ENCODE data around the gene DBH. TPM values are rescaled to one million over a fixed set of nuclear protein-coding genes. Genes with fewer than 3 reads are reported as not detected.

DBH gene
- polyA plus RNA-seq, 6 donors from 2014 or later: not detected

GRCh38 chr9:133607381-133607780 lies 28.8 kb upstream of the DBH start:
- Mint-ChIP-seq H3K27ac (no peak overlapping the region), H3K4me3 (no peak overlapping the region), H3K36me3 (no peaks in the 10 kb centered on the region), H3K4me1 (peaks cover 4 to 14% (median 10%) of the 10 kb centered on the region in 3 donors), H3K9me3 (no peaks in the 10 kb centered on the region), H3K27me3 (peaks cover 53 to 77% (median 68%) of the 10 kb centered on the region in 3 donors)
- ATAC-seq (ENCODE audit: low read depth in 2 of 2) (no peak), DNase-seq (no peak)

DNA sequence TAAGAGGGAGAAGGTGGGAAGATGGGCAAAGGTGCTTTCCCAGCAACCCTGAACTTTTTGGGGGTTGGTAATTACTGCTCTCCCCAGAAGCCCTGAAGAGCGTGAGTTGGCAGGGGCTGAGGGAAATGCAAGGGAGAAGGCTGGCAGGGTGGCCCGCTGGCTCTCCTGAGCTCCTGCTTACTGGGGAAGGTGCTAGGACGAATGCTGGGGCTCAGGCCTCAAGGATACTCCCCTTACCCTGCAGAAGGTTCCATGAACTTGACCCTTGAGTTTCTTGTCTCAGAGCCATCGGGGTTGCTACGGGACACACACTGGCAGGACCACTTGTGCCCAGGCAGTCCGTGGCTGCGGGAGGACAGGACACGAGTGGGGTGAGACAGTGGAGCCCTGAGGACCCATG lies 28.2 kb upstream of the DBH start:
- Mint-ChIP-seq H3K36me3 (no peaks in the 10 kb centered on the region), H3K4me1 (peaks cover 4 to 14% (median 10%) of the 10 kb centered on the region in 3 donors), H3K27ac (no peak overlapping the region), H3K27me3 (peaks cover 54 to 80% (median 70%) of the 10 kb centered on the region in 3 donors), H3K9me3 (no peaks in the 10 kb centered on the region), H3K4me3 (no peak overlapping the region)
- ATAC-seq (ENCODE audit: low read depth in 2 of 2) (no peak), DNase-seq (no peak)

GRCh38 chr9:133608382-133608781 lies 27.8 kb upstream of the DBH start:
- DNase-seq: no peak
- no peaks in the 10 kb centered on the region for H3K36me3 Mint-ChIP-seq
- H3K4me3 Mint-ChIP-seq: no peak overlapping the region
- H3K27ac Mint-ChIP-seq: no peak overlapping the region
- no peaks in the 10 kb centered on the region for H3K9me3 Mint-ChIP-seq
- H3K27me3 Mint-ChIP-seq: peaks cover 58 to 84% (median 72%) of the 10 kb centered on the region in 3 donors
- H3K4me1 Mint-ChIP-seq: peaks cover 4 to 14% (median 10%) of the 10 kb centered on the region in 3 donors
- no peak for ATAC-seq (ENCODE audit: low read depth in 2 of 2)

- H3K36me3 Mint-ChIP-seq: no peaks in the 10 kb centered on the region
- H3K27me3 Mint-ChIP-seq: peaks cover 61 to 87% (median 72%) of the 10 kb centered on the region in 3 donors
- H3K9me3 Mint-ChIP-seq: no peaks in the 10 kb centered on the region
- peaks cover 4 to 14% (median 10%) of the 10 kb centered on the region in 3 donors for H3K4me1 Mint-ChIP-seq
- ATAC-seq (ENCODE audit: low read depth in 2 of 2) (no peak), DNase-seq (no peak)
- no peak overlapping the region for H3K27ac Mint-ChIP-seq
- H3K4me3 Mint-ChIP-seq: no peak overlapping the region
These were observed 27.3 kb upstream of the DBH start for GRCh38 chr9:133608889-133609288.

- peaks cover 3 to 8% (median 5%) of the 10 kb centered on the region in 3 donors for H3K4me1 Mint-ChIP-seq
- H3K9me3 Mint-ChIP-seq: no peaks in the 10 kb centered on the region
- peaks cover 61 to 86% (median 69%) of the 10 kb centered on the region in 3 donors for H3K27me3 Mint-ChIP-seq
- no peaks in the 10 kb centered on the region for H3K36me3 Mint-ChIP-seq
- ATAC-seq (ENCODE audit: low read depth in 2 of 2): no peak
- DNase-seq: no peak
- H3K4me3 Mint-ChIP-seq: no peak within 1 kb of the TSS
- peak within 1 kb of the TSS in 1 of 6 donors; percentile 66 for H3K27ac Mint-ChIP-seq
These were observed 26.7 kb upstream of the DBH start, which contains the start of gene FAM163B for GRCh38 chr9:133609311-133610098. TSS of gene FAM163B (minus strand) at chr9:133609389. CDS start at chr9:133580223, 29,166 bp downstream.

GRCh38 chr9:133610845-133611244 lies 25.3 kb upstream of the DBH start:
- no peak overlapping the region for H3K4me3 Mint-ChIP-seq
- peaks cover 0 to 4% (median 0%) of the 10 kb centered on the region in 3 donors for H3K4me1 Mint-ChIP-seq
- H3K36me3 Mint-ChIP-seq: no peaks in the 10 kb centered on the region
- H3K27me3 Mint-ChIP-seq: peaks cover 60 to 87% (median 70%) of the 10 kb centered on the region in 3 donors
- no peaks in the 10 kb centered on the region for H3K9me3 Mint-ChIP-seq
- no peak overlapping the region for H3K27ac Mint-ChIP-seq
- ATAC-seq (ENCODE audit: low read depth in 2 of 2) (no peak), DNase-seq (no peak)

- ATAC-seq (ENCODE audit: low read depth in 2 of 2) (no peak), DNase-seq (no peak)
- Mint-ChIP-seq H3K27me3 (peaks cover 56 to 86% (median 73%) of the 10 kb centered on the region in 3 donors), H3K9me3 (no peaks in the 10 kb centered on the region), H3K4me1 (peaks cover 0 to 4% (median 0%) of the 10 kb centered on the region in 3 donors), H3K4me3 (no peak overlapping the region), H3K27ac (no peak overlapping the region), H3K36me3 (no peaks in the 10 kb centered on the region)
These were observed 24.1 kb upstream of the DBH start for GRCh38 chr9:133612051-133612450.

DNA sequence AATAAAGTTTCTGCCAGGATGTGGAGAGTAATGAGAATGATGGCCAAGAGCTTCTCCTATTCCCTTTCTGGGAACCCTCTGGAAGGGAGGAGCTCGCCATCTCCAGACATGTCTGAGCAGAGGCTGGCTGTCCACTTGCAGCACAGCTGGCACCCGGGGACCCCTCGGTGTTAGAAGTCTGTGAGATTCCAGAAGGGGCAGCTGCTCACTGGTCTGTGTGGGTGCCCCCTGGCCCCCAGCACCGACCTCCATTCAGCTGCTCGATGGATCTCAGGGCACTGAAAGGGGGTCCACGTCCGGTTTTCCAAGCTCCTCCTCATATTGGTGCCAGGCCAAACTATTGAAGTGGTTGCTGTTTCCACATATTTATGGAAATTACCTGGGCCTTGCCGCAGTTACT lies 23.3 kb upstream of the DBH start:
- Mint-ChIP-seq H3K36me3 (no peaks in the 10 kb centered on the region), H3K27ac (no peak overlapping the region), H3K4me3 (no peak overlapping the region), H3K27me3 (peaks cover 53 to 86% (median 79%) of the 10 kb centered on the region in 3 donors), H3K9me3 (no peaks in the 10 kb centered on the region), H3K4me1 (peaks cover 0 to 4% (median 0%) of the 10 kb centered on the region in 3 donors)
- ATAC-seq (ENCODE audit: low read depth in 2 of 2): no peak
- DNase-seq: no peak

- H3K27me3 Mint-ChIP-seq: peaks cover 54 to 86% (median 79%) of the 10 kb centered on the region in 3 donors
- no peaks in the 10 kb centered on the region for H3K36me3 Mint-ChIP-seq
- no peak overlapping the region for H3K27ac Mint-ChIP-seq
- no peaks in the 10 kb centered on the region for H3K9me3 Mint-ChIP-seq
- no peak for DNase-seq
- H3K4me1 Mint-ChIP-seq: peaks cover 0 to 4% (median 0%) of the 10 kb centered on the region in 3 donors
- no peak for ATAC-seq (ENCODE audit: low read depth in 2 of 2)
- H3K4me3 Mint-ChIP-seq: no peak overlapping the region
These were observed 22.7 kb upstream of the DBH start for GRCh38 chr9:133613432-133613831.

DNA sequence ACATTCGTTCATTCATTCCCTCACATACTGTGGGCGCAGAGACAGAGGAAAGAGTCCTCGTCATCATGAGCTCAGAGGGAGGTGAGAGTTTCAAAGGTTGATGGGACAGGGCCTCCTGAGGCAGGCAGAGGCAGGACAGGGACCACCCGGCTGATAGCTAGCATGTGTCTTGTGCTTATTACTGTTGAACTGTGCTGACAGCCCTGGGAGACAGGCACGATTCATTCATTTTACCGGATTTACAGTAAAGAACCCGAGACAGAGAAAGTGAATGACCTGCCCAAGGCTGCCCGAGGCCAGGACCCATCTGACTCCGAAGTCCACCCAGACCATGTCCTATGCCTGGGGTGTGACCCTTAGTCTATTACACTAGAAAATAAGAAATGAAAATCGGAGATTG lies 22.1 kb upstream of the DBH start:
- Mint-ChIP-seq H3K27ac (no peak overlapping the region), H3K4me3 (no peak overlapping the region), H3K27me3 (peaks cover 57 to 89% (median 84%) of the 10 kb centered on the region in 3 donors), H3K4me1 (peaks cover 0 to 6% (median 0%) of the 10 kb centered on the region in 3 donors), H3K36me3 (no peaks in the 10 kb centered on the region), H3K9me3 (no peaks in the 10 kb centered on the region)
- DNase-seq (no peak), ATAC-seq (ENCODE audit: low read depth in 2 of 2) (no peak)

DNA sequence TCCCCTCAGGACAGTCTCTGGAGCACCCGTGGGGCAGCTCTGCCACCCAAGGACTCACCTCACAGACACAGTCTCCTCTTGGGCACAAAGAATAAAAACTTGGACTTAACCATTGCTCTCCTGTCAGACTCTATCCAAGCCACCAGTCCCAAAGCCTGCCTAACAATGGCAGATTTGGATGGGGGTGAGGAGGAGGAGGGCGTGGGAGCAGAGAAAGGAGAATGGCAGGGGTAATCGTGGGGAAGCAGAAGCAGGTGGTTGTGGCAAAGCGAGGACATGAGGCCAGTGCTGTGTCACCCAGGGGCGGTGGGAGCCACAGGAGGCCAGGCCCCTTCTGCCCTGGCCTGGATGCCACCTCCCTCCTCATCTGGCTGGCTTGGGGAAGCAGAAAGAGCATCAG lies 21.5 kb upstream of the DBH start:
- Mint-ChIP-seq H3K27ac (peak overlapping the region in 1 of 6 donors; percentile 39), H3K36me3 (no peaks in the 10 kb centered on the region), H3K27me3 (peaks cover 56 to 87% (median 82%) of the 10 kb centered on the region in 3 donors), H3K4me3 (no peak overlapping the region), H3K9me3 (no peaks in the 10 kb centered on the region), H3K4me1 (peaks cover 2 to 6% (median 2%) of the 10 kb centered on the region in 3 donors)
- ATAC-seq (ENCODE audit: low read depth in 2 of 2) (no peak), DNase-seq (no peak)

GRCh38 chr9:133615186-133615585 lies 21.0 kb upstream of the DBH start:
- no peak for ATAC-seq (ENCODE audit: low read depth in 2 of 2)
- no peak for DNase-seq
- Mint-ChIP-seq H3K9me3 (no peaks in the 10 kb centered on the region), H3K4me1 (peaks cover 7 to 10% (median 7%) of the 10 kb centered on the region in 3 donors), H3K27ac (no peak overlapping the region), H3K36me3 (no peaks in the 10 kb centered on the region), H3K27me3 (peaks cover 56 to 81% (median 77%) of the 10 kb centered on the region in 3 donors), H3K4me3 (no peak overlapping the region)

DNA sequence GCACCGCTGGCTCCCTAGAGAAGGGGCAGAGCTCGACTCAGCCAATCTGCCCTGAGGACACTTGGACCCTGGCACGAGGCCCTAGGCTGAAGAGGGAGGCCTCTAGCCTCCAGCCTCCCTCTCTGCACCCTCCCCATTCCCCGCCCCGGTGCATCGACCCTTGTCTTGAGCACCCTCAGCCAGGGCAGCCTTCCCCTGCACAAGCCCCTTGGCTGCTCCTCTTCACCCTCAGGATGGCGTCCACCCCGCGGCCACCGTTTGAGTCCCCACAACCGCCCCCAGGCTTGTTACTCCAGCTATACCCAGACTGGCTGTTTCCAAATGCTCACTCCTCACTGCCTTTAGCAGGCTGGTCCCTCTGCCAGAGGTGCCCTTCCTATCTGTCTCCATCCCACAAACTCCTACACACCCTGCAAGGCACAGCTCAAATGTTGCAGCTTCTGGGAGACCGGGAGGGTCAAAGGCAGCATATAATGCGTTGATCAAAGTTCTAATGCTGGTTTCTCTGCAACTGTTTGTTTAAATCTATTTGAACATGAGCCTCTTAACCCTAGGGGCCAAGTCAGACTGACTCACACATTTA lies 20.5 kb upstream of the DBH start:
- DNase-seq (no peak), ATAC-seq (ENCODE audit: low read depth in 2 of 2) (no peak)
- Mint-ChIP-seq H3K27me3 (peaks cover 51 to 76% (median 72%) of the 10 kb centered on the region in 3 donors), H3K36me3 (no peaks in the 10 kb centered on the region), H3K9me3 (no peaks in the 10 kb centered on the region), H3K4me3 (no peak overlapping the region), H3K4me1 (peaks cover 7 to 10% (median 7%) of the 10 kb centered on the region in 3 donors), H3K27ac (no peak overlapping the region)
